ENCODE measurements around the gene DIP2C.
"Not testable (repeated sequence)": the region's sequence is repeated elsewhere in the genome, so short reads cannot be mapped to it uniquely, and the experiment has no call there.

The DIP2C gene

DNA sequence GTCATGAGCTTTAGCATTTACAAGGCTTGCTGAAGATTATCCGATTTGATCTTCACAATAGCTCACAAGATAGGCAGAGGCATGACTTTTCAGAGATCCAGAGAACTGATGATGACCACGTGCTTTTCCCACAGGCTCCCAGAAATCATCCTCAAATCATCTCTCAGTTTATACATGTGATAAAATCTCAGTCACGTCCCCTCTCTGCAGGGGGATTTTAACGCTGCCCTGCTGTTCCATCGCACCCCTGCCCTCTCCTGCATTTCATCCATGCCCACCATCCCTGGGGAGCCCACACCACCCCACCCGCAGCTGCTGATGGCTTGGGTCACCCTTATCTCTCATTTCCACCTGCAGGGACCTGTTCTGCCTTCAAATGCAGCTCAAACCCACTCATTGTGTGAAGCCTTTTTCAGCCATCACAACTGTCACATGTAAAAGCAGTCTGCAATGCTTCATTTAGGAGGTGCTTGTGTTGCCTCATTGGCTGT lies 141.8 kb downstream of the DIP2C start:
- DNase-seq = no peak

GRCh38 chr10:546971-547590 lies 142.4 kb downstream of the DIP2C start:
- DNase-seq = no peak

DNA sequence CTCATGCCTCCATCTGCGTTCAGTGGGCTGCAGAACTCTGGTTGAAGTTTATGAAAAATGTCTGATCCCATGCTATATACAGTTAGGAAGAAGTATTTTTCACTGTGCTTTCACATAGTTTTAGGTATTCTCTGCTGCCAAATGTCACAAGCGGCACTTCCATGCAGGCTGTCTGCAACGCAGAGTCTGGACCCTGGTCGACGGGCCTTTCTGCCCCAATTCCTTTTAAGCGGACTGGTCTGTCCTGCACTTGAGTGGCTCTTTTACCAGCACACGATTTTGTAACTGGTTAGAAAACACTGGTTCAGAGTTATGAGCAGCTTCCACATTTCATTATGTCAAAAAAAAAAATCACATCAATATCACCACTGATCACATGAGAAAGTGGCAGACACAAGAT lies 143.0 kb downstream of the DIP2C start:
- DNase-seq = no peak

- DNase-seq = no peak
Observed at GRCh38 chr10:543862-544822, 145.3 kb downstream of the DIP2C start.

DNA sequence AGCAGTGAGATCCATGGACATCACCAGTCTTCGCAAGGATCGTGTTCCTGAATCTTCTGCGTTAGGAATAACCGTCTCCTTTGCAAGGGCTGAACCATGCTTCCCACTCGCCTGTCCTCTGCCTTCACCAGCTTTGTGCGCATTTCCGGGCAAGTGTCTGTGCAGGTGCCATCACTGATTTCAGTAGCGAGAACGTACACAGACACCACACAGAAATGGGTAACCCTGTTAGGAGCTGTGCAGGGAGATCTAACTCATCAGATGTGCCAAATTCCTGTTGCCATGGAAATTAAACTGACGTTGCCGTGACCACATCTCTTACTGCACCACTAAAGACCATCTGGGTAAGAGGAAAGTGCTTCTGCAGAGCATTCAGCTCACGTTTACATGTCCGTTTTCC lies 146.3 kb downstream of the DIP2C start:
- DNase-seq = no peak

DNA sequence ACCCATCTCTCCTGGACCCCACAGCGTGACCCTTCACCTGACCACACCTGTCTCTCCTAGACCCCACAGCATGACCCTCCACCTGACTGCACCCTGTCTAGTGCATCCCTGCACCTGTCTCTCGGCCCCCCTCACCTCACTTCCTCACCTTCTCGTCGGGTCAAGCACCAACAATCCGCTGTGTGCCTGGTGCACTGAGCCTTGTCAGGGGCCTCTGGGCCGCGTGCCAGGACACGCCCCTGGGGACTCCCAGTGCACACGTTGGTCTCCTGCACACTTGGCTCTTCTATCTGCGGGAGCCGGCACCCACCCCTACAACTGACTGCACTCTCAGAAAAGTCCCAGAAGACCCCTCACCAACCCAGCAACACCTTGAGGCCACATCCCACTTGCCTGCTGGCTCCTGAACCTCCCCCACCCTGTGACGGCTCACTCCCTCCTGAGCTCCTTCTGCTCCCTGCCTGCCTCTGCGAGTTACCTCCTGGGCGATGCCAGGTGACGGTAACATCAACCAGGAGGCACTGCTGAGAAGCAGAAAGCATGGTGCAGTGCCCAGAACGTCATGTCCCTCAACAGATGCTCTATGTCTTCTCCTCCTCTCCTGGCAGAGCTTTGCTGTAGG lies 147.6 kb downstream of the DIP2C start:
- DNase-seq = no peak

- DNase-seq = no peak
Observed at GRCh38 chr10:541041-541440, 148.4 kb downstream of the DIP2C start.

GRCh38 chr10:538895-539294 lies 150.6 kb downstream of the DIP2C start:
- no peak for DNase-seq

GRCh38 chr10:536935-537334 lies 152.5 kb downstream of the DIP2C start:
- no peak for DNase-seq

DNA sequence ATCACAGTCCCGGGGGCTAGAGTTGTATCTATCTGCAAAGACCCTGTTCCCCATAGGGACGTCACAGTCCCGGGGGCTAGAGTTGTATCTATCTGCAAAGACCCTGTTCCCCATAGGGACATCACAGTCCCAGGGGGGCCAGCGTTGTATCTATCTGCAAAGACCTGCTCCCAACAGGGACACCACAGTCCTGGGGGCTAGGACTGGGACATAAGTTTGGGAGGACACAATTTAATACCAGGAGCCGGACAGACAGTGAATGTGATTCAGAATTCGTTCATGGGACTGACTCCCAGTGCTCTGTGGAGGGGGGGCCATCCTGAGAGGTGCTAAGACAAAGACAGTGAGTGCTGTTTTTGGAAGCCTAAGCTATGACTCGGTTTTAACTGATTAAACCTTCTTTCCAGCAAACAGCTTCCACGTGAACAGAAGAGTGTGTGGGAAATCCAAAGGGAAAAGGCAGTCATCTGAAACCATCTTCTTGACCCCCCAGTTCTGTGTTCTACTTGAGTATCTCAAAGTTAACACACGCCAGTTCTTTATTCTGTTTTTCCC lies 153.0 kb downstream of the DIP2C start:
- DNase-seq = no peak

GRCh38 chr10:535952-536351 lies 153.5 kb downstream of the DIP2C start:
- DNase-seq = no peak

- no peak for DNase-seq
Observed at GRCh38 chr10:535051-535450, 154.4 kb downstream of the DIP2C start.

GRCh38 chr10:534047-534566 lies 155.4 kb downstream of the DIP2C start:
- no peak for DNase-seq

DNA sequence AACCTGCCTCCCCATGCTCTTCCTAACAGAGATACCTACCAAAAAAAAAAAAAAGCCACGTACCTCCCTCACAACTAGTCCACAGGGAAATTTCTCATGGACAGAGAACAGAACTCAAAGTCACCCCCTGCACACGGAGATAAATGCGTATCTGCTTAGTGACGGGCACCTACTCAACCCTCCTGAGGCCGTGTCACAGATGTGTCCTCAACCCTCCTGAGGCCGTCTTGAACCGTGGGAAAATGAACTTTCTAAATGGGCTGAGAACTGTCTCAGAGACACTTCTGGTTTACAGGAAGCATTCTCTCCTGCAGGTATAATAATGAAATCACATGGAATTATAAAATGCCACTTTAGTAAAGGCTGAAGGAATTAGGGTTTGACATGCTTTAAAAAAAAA lies 155.9 kb downstream of the DIP2C start:
- DNase-seq = no peak

DNA sequence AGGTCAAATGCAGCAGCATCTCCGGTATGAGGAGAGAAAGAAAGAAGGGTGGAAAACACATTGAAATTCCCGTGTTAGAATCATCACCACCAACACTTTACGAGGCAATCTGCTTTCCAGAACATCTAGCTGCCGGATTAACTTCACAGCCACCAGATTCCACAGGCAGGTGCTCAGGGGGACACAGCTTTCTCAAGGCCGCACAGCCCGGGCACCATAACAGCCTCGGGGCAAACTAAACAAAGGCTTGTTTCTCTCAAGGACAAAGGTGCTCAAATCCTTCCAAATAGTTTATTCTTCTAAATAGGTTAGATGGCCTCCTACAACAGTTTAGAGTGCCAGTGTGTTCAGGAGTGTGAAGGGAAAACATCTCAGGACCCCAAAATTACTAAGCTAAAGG lies 156.3 kb downstream of the DIP2C start:
- DNase-seq = no peak

- DNase-seq = not testable (repeated sequence)
Observed at GRCh38 chr10:532331-532730, 157.1 kb downstream of the DIP2C start.

- DNase-seq = no peak
Observed at GRCh38 chr10:531541-531940, 157.9 kb downstream of the DIP2C start.

- no peak for DNase-seq
Observed at GRCh38 chr10:530717-531116, 158.8 kb downstream of the DIP2C start.

- DNase-seq = no peak
Observed at GRCh38 chr10:529468-530230, 159.8 kb downstream of the DIP2C start.

- no peak for DNase-seq
Observed at GRCh38 chr10:528173-529165, 161.0 kb downstream of the DIP2C start.

DNA sequence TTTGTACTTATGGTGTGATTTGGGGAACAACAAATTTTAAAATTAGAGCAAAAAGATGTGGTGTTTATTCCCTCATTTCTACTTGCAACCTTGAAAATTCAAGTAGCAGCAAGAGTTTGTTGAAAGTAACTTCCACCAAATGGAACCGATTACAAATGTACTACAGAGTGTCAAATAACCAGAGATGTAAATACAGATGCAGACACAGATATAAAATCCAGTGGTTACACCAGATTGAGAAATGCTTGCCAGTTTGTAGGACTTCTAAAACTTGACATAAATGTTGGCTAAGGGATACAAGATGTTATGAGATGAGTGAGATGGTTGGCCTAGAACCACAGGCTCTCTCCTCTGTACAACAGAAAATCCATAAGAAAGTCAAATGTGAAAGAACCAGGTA lies 162.1 kb downstream of the DIP2C start:
- no peak for DNase-seq
